ENCODE data around the gene DTL. TPM values are rescaled to one million over a fixed set of nuclear protein-coding genes. Genes with fewer than 3 reads are reported as not detected.
A peak's percentile ranks its signal among the peaks of the same experiment; 100 is the strongest.
"Not testable (repeated sequence)": the region's sequence is repeated elsewhere in the genome, so short reads cannot be mapped to it uniquely, and the experiment has no call there.

DTL gene
- 7.3 TPM for total RNA-seq

GRCh38 chr1:212035123-212035834 is at the start of gene DTL, which contains the start of gene INTS7:
Gene DTL, plus strand, starts transcription at chr1:212035748. Its CDS starts 143 bp downstream, at chr1:212035891.
Gene INTS7, minus strand, starts transcription at chr1:212035557. Its CDS starts 120 bp downstream, at chr1:212035437.
- DNase-seq (ENCODE audit: low read depth in 2 of 3, low spot score in 2 of 3): peak; percentile 99 to 100 (median 99)

- no peak for DNase-seq (ENCODE audit: low read depth in 2 of 3, low spot score in 2 of 3)
Observed at GRCh38 chr1:211986628-211987254, 48.8 kb upstream of the DTL start.

- no peak for DNase-seq (ENCODE audit: low read depth in 2 of 3, low spot score in 2 of 3)
Observed at GRCh38 chr1:211991695-211992094, 43.9 kb upstream of the DTL start.

- DNase-seq (ENCODE audit: low read depth in 2 of 3, low spot score in 2 of 3): not testable (repeated sequence)
Observed at GRCh38 chr1:211997426-211997825, 38.1 kb upstream of the DTL start.

- DNase-seq (ENCODE audit: low read depth in 2 of 3, low spot score in 2 of 3): no peak
Observed at GRCh38 chr1:212002536-212002935, 33.0 kb upstream of the DTL start.

- no peak for DNase-seq (ENCODE audit: low read depth in 2 of 3, low spot score in 2 of 3)
Observed at GRCh38 chr1:212004895-212005608, 30.5 kb upstream of the DTL start.

- no peak for DNase-seq (ENCODE audit: low read depth in 2 of 3, low spot score in 2 of 3)
Observed at GRCh38 chr1:212007178-212007577, 28.4 kb upstream of the DTL start.

- no peak for DNase-seq (ENCODE audit: low read depth in 2 of 3, low spot score in 2 of 3)
Observed at GRCh38 chr1:212007886-212008285, 27.7 kb upstream of the DTL start.

- DNase-seq (ENCODE audit: low read depth in 2 of 3, low spot score in 2 of 3): peak in 1 of 3 donors; percentile 25
Observed at GRCh38 chr1:212009561-212009960, 26.0 kb upstream of the DTL start.

GRCh38 chr1:212010004-212010403 is 25.5 kb upstream of the DTL start:
- no peak for DNase-seq (ENCODE audit: low read depth in 2 of 3, low spot score in 2 of 3)

- peak; percentile 28 to 74 (median 51) for DNase-seq (ENCODE audit: low read depth in 2 of 3, low spot score in 2 of 3)
Observed at GRCh38 chr1:212012034-212012740, 23.4 kb upstream of the DTL start.

- DNase-seq (ENCODE audit: low read depth in 2 of 3, low spot score in 2 of 3): no peak
Observed at GRCh38 chr1:212013672-212014071, 21.9 kb upstream of the DTL start.

- no peak for DNase-seq (ENCODE audit: low read depth in 2 of 3, low spot score in 2 of 3)
Observed at GRCh38 chr1:212020975-212021374, 14.6 kb upstream of the DTL start.

GRCh38 chr1:212021563-212021962 is 14.0 kb upstream of the DTL start:
- DNase-seq (ENCODE audit: low read depth in 2 of 3, low spot score in 2 of 3): no peak

- DNase-seq (ENCODE audit: low read depth in 2 of 3, low spot score in 2 of 3): not testable (repeated sequence)
Observed at GRCh38 chr1:212022908-212023307, 12.6 kb upstream of the DTL start.

GRCh38 chr1:212024469-212025149 is 10.9 kb upstream of the DTL start:
- no peak for DNase-seq (ENCODE audit: low read depth in 2 of 3, low spot score in 2 of 3)

GRCh38 chr1:212027727-212028126 is 7.8 kb upstream of the DTL start:
- not testable (repeated sequence) for DNase-seq (ENCODE audit: low read depth in 2 of 3, low spot score in 2 of 3)

GRCh38 chr1:212030936-212031528 is 4.5 kb upstream of the DTL start:
- no peak for DNase-seq (ENCODE audit: low read depth in 2 of 3, low spot score in 2 of 3)

- DNase-seq (ENCODE audit: low read depth in 2 of 3, low spot score in 2 of 3): no peak
Observed at GRCh38 chr1:212034516-212035122, 929 bp upstream of the DTL start.
